KG1 (cell line): ENCODE results near the gene SORCS2.
"Not testable (repeated sequence)": the region's sequence is repeated elsewhere in the genome, so short reads cannot be mapped to it uniquely, and the experiment has no call there.

Experiments
- DNase-seq: peaks from one replicate; lab custom pipeline; 2025; lab: John Stamatoyannopoulos, UW

Gene SORCS2

DNA sequence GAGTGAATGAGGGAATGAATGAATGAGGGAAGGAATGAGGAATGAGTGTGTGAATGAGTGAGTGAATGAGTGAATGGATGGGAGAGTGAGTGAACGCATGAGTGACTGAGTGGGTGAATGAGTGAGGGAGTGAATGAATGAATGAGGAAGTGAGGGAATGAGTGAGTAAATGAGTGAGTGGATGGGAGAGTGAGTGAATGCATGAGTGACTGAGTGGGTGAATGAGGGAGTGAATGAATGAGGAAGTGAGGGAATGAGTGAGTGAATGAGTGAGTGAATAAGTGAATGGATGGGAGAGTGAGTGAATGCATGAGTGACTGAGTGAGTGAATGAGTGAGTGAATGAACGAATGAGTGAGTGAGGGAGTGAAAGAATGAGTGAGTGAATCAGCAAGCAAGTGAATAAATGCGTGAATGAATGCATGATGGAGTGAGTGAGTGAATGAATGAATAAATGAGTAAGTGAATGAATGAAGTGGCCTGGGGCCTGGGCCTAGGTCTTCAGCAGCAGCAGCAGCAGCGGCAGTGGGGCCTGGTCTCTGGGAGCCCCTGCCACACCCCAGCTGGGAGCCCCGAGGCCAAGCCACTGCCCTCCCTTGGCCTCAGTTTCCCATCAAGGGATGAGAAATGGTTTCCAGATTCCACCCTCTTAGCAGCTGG lies 258.6 kb downstream of the SORCS2 start:
- no peak for DNase-seq

DNA sequence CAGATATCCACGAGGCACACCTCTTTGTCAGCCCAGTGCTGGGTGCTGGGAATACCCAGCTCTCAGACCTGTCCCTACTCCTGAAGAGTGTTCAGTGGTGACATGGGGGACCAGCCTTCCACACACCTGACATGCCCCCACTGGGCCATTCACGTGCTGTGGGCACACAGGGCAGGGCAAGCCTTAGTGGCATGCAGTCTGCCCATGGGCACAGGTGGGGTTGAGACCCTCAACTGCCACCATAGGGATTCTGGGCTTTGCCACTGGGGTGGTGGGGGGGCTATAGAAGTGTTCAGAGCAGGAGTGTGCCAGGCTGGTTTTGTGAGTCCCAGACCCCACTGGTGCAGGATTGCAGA lies 259.1 kb downstream of the SORCS2 start:
- DNase-seq: no peak

DNA sequence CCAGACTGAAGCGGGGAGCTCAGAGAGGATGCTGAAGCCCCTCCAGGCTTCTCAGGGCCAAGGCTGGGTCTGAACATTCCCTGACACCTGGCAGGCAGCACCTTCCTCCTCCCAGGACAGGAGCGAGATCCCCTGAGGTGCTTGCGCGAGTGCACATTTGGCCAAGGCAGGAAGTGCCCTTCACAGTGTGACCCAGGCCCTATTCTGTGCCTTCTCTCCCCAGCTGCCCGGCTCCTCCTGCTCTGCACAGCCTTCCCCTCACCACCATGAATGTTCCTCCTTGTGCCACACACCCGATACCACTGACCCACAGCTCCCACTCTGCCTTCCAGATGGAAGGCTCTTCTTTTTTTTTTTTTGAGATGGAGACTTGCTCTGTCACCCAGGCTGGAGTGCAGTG lies 259.5 kb downstream of the SORCS2 start:
- DNase-seq: no peak

DNA sequence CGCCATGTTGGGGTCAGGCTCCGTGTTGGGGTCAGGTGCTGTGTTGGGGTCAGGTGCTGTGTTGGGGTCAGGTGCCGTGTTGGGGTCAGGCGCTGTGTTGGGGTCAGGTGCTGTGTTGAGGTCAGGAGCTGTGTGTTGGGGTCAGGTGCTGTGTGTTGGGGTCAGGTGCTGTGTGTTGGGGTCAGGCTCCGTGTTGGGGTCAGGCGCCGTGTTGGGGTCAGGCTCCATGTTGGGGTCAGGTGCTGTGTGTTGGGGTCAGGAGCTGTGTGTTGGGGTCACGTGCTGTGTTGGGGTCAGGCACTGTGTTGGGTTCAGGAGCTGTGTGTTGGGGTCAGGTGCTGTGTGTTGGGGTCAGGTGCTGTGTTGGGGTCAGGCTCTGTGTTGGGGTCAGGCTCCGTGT lies 260.5 kb downstream of the SORCS2 start:
- DNase-seq: not testable (repeated sequence)

DNA sequence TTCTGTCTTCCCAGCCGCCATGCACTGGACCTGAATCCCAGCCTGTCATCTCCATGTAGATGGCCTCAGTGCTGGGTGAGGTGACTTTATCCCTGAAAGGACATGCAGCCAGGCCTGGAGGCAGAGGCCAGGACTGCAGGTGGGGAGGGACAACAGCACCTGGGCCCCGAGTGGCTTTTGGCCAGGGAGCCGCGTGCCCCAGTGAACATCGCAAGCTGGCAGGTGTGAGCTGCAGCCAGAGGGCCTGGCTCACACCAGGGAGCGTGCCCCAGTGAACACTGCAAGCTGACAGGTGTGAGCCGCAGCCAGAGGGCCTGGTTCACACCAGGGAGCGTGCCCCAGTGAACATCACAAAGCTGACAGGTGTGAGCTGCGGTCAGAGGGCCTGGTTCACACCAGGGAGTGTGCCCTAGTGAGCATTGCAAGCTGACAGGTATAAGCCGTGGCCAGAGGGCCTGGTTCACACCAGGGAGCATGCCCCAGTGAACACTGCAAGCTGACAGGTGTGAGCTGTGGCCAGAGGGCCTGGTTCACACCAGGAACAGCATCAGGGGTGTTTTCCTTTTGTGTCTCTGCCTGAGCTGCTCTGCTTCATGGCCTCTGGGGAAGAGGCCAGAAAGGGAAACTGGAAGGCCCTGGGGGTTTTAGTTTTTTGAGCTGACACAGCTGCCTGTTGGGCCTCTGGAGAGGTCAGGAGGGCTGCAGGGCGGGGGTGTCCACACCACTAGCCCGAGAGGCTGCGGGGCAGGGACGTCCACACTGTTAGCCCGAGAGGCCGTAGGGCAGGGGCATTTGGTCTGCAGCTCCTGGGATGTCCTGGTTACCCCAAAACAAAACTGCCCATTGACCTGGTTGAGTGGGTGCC lies 265.1 kb downstream of the SORCS2 start:
- no peak for DNase-seq

DNA sequence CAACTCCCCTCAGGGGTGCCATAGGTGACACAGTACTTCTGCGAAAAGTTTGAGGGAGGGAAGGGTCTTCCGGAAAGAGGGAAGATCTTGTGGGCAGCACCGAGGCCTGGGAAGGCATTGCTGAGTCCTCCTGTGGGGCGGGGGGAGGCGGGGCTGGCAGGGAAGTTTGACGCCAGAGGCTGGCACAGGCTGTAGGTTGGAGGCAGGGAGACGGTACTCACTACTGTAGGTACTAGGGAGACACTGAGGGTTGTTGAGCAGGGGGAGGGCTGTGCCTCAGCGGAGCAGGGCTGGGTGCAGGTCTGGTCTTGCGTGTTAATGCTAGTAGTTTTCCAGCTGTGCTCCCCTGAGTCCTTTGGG lies 265.7 kb downstream of the SORCS2 start:
- no peak for DNase-seq

DNA sequence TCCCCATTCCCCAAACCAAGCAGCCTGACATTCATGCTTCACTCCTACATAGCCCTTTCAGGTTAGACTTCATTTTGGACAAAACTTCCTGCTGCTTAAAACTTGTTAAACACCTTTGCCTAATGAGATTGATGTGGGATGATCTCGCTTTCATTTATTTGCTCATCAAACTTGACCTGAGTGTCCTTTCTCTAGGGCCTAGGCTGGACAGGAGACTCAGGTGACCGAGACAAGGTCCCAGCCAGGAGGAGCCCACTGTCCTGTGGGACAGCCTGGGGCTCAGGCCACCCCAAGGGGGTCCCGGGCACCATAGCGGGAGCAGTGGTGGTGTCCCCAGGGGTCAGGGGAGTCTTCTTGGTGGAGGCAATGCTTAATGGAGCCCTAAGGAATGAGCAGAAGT lies 266.1 kb downstream of the SORCS2 start:
- no peak for DNase-seq

DNA sequence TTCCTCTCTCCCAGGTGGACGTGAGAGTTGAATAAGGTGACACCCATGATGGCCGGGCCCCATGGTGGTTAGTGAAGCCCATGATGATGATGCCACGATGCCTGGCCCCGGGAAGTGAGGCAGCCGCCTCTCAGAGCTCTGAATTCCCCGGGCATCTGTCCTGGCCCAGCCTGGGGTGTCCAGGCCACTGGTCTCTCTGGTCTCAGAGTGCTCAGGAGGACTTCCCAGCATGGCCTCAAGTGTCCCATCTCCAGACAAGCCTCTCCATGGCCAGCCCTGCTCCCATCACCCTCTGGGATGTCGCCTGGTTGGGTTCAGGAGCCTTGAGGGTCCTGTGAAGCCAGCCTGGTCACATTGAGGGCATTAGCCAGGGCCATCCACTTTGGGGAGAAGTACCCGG lies 267.1 kb downstream of the SORCS2 start:
- no peak for DNase-seq

DNA sequence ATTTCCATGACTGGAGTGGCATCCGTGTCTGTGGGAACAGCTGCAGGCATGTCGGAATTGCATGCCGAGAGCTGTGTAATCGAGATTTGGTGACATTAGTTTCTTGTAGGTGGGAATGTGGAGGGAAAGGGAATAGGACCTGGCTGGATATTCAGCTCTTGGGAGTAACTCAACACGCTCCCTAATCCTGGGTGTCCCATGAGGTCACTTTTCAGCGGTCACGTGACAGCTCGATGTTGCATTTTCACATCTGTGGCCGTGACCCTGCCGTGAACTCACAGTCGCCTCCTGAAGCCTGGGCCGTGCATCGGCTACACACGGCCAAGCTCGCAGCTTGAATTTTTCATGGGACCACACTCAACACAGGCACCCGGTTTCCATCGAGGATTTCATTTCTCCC lies 268.2 kb downstream of the SORCS2 start:
- DNase-seq: no peak

DNA sequence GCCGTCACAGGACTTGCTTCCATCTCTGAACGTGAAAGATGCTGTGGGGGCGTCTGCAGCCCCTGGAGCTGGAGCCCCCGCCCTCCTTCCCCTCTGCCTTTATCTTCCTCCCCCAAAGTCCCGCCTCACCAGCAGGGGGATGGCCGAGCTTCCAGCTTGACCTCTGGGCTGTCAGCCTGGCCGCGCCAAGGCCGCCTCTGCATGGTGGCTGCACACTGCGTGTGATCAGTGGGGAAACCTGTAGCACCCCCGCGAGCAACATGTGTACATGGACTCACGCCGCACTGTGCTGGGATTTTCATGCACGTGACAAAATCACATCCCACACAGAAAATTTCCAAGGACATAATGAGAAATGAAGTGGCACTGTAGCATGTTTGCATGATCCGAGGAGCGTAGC lies 268.9 kb downstream of the SORCS2 start:
- no peak for DNase-seq

DNA sequence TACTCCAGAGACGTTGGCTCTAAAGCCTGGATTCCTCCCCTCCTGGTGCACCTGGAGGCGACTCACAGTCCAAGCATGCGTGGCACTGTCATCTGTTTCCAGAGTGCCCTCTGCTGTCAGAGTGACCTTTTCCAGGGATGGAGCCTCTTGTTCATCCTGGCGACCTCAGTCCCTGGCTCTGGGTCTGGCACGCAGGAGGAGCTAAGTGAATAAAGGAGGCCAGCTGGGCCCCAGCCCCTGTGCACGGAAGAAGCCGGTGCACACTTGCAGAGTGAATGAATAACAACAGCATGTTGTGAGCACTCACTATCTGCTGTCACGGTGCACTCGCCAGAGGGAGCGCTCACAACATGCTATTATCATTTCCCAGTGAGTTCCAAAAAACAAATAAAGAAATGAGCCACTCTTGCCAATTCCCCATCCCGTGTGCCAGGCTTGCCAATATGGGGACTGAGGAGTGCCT lies 270.2 kb downstream of the SORCS2 start:
- DNase-seq: no peak

DNA sequence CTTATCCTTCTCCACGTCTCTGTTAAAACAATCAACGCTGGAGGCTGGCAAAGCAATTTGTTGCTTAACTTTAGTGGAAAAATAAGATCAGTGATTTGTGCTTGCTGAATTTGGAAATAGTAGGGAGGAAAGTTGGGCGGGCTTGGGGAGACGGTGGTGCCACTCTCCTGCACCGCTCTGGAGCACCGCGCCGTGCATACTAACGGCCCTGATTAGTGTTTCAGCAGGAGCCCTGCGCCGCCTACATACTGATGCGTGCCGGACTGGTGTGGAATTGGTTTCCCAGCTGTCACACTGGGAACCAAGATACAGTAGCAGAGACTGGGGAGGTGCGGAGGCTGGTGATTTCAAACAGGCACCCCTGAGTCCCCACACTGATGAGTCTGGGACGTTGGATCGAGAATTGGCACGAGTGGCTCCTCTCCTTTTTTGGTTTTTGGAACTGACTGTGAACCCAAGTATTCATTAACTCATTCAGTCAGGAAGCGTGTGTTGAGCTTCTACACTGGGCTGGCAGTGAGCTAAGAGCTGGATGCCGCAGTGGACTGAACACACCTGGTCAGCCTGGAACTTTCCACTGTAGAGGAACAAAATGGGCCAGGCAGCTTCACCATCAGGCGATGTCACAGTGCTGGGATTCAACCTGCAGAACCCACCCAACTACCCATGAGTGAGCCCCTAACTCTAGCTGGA lies 271.4 kb downstream of the SORCS2 start:
- no peak for DNase-seq

DNA sequence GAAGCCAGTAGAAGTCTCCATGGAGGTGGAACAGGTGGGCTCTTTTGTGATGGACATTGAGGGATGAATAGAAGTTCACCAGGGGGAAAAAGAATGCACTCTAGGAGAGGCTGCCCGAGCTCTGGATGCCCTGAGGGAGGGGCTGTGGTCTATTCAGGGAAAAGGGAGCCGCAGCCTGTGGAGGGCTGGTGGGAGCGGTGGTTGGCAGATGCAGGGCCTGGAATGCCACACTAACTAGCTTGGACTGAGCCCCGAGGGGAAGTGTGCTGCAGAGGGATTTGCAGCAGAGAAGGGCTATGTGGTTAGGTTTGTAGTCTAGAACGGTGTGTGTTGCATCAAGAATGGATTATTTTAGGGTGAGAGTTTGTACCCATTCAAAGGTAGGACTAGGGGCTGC lies 271.9 kb downstream of the SORCS2 start:
- DNase-seq: no peak

DNA sequence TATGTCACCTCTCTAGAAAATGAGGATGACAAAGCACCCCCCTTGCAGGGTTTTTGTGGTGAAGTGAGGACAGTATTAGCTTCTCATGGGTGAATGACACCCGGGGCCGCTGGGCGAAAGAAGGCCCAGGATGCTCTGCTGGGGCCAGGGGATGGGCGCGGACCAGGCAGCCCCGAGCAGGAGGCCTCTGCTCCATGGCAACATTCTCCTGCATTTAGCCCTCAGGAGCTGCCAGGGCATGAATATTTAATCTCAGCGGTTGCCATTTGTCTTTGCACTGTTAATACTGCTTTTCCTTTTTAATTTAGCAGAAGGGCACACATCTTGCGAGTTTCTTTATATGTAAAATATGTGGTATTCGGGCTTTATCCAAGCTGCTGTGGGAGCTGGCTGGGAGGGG lies 272.7 kb downstream of the SORCS2 start:
- no peak for DNase-seq

DNA sequence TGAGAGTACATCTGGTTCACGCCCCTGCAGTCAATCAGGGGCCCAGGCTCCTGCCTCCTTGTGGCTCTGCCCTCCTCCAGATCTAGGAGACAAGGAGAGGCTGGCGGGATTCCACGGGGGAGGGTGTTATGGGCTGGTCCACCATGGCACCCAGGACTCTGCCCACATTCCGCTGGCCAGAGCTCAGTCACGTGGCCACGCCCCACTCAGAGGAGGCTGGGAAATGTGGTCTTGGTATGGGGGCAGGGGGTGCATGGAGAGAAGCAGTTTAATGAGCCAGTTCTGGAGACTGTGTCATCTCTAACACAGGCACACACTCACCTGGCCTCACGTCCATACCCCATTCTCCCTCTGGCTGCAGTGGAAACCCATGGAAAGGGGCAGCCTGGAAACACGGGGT lies 273.9 kb downstream of the SORCS2 start:
- DNase-seq: no peak

DNA sequence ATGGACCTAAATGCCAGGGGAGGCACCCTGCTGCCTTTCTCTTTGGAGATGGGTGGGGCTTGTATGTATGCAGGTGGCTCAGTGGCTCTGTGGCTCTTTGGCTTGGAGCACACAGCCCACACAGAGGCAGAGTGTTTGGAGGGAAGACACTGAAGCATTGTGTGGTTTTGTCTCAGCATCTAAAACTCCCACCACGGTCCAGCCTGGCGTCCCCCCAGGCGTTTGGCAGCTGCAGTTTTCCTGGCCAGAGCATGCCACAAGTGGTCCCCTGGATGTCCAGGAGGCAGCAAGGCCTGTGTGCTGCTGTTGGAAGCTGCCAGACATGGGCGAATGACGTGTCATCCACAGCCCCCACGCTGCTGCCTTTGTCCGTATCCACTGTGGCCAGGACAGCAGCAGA lies 274.6 kb downstream of the SORCS2 start:
- DNase-seq: no peak

DNA sequence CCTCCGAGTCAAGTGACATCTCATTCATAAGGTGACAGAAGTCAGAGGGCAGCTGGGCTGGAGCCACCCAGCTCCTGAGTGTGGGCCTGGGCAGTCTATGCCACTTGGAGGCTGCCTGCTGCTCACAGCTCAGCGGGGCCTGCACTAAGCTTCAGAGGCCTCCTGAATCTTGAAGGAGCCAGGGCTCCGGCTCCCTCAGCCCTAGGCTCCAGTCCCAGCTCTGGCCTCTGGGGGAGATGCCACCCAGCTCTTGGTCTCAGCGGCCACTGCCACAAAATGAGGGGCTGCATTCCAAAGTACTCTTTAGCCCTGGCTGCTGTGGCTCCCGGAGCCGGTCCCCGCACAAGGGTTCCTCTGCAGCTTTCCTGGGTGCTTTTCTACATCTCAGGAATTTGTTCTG lies 275.1 kb downstream of the SORCS2 start:
- DNase-seq: no peak

DNA sequence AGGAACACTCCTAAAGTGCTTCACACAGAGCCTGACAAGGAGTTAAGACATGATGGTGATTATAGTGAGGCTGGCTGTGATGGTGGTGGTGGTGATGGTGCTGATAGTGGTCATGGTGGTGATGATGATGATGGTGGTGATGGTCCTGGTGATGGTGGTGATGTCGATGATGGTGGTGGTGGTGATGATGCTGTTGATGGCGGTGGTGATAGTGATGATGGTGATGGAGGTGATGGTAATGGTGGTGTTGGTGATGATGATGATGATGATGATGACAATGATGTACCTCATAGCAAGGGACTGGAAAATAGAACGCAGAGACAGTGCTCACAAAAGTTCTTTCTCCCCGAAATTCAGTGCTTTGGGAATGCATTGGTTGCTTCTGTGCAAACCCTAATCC lies 276.7 kb downstream of the SORCS2 start:
- no peak for DNase-seq

DNA sequence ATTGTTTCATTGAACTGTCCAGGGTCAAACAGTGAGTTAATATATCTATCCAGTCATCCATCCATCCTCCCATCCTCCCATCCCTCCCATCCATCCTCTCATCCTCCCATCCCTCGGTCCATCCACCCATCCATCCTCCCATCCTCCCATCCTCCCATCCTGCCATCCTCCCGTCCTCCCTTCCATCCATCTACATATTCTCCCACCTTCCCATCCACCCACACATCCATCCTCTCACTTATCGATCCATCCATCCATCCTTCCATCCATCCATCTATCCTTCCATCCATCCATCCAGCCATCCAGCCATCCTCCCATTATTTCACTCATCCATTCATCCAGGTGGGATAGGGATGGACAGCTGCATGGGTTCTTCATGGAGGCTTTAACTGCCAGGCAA lies 277.8 kb downstream of the SORCS2 start:
- DNase-seq: no peak

DNA sequence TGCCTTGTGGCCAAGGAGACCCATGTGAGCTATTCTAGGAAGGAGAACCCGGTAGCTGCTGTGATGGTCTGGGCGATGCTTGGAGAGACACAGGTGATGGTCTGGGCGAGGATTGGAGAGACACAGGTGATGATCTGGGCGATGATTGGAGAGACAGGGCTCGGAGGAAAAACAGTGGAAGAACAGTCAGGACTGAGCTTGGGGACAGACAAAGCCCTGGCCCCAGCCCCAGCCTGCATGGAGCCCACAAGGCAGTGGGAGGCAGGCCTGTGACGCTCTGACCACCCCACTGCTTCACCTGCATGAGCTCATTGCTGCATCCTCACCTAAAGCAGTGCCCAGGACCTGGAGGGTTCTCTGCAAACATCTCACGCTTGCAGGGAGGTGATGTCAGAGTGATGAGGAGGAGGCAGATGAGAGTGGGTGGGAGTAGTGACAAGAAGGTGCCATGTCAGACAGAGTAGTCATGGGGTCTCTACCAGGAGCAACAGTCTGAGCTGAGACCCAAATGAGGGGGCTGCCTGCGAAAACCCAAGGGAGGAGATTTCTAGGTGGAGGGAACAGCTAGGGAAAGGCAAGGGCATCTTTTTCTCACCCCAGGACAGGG lies 278.3 kb downstream of the SORCS2 start:
- no peak for DNase-seq

DNA sequence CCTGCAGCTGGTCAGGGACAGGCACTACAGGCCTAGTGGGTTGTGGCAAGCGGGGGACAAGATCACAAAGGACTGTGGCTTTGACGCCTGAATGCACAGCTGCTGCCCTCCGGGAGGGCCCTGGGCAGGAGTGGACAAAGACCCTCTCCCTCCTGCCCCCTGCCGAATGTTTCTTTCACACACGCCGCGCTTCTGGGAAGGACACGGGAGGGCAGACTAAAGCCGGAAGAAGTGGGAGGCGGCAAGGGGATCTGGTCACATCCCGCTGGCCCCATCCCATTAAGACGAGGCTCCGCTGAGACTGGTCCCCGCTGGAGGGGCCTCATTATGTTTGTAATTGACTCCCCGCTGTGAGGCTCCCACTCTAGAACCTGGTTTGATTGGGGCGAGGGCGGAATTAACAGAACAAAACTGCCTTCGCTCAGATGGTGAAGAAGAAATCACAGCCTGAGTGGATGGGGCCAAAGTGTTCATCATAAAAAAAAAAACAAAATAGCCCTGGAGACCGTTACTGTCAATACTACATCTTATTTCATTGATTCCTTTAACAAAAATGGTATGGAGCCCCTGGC lies 280.2 kb downstream of the SORCS2 start:
- DNase-seq: no peak

DNA sequence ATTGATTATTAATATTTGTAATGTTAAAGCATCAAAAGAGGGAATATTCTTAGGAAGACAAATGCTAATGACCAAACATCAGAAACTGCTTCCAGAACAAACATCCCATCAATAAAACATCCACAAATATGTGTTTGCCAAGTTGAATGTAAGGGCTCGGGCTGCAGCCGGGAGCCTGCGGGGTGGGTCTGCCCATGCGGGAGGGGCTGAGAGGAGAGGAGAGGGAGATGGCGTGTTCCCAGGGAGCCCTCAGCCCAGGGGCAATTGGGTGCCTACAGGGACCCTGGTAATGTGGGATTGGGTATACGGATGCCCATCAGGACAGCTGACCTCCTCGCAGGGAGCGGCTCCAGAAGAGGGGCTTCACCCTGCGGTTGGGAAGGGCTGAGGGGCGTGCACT lies 280.7 kb downstream of the SORCS2 start:
- DNase-seq: no peak
